Measurements from ENCODE around the gene TPH2. TPM values are rescaled to one million over a fixed set of nuclear protein-coding genes. Genes with fewer than 3 reads are reported as not detected.

TPH2 gene
- total and polyA plus RNA-seq, 2 of the 13 experiments (the other 11 are each of a cell fraction or from before 2014, with no cell fraction given) = not detected

GRCh38 chr12:72074956-72075355 is 136.3 kb downstream of the TPH2 start (continued):
- TF ChIP-seq KDM3A (CRISPR knock-in tag; IDR thresholded peaks at IDR 0.05; ENCODE audit: low read depth) (no peak), PHB2 (IDR thresholded peaks at IDR 0.05; ENCODE audit: partially characterized antibody) (no peak)

GRCh38 chr12:72075401-72075800 is 136.8 kb downstream of the TPH2 start:
- ATAC-seq (no peak), FAIRE-seq (no peak), DNase-seq (ENCODE audit: low spot score) (no peak)
- intact Hi-C loops (cut with micrococcal nuclease; ENCODE audit: unreplicated experiment) (no loop called here), in situ Hi-C loops (cut with HindIII; ENCODE audit: extremely low pct_ligation_motif_present, low pct_unique_long_range_greater_than_20kb) (no loop called here)
- Histone ChIP-seq H3K9me3 (ENCODE audit: low read length) (peaks cover 12% of the 10 kb centered on the region), H3K9ac (ENCODE audit: insufficient read depth, low read depth, low read length) (no peak overlapping the region), H3K27ac (ENCODE audit: extremely low read length, insufficient read depth, low read length) (no peak overlapping the region), H4K20me1 (ENCODE audit: insufficient read depth, low read length) (no peaks in the 10 kb centered on the region), H3K4me3 (replicated peaks in 1 of 3; ENCODE audit: insufficient read depth in 1 of 3, low read depth in 2 of 3, low read length in 3 of 3) (no peak overlapping the region), H3K27me3 (ENCODE audit: control insufficient read depth in 1 of 2, insufficient read depth in 2 of 2, low read length in 2 of 2) (no peaks in the 10 kb centered on the region), H3K79me2 (ENCODE audit: insufficient read depth, low read length) (no peaks in the 10 kb centered on the region), H3K4me2 (ENCODE audit: low read depth, low read length) (no peak overlapping the region), H3K4me1 (ENCODE audit: insufficient read depth, low read length) (no peaks in the 10 kb centered on the region), H3K36me3 (replicated peaks in 1 of 2; ENCODE audit: control insufficient read depth in 1 of 2, insufficient read depth in 2 of 2, low read length in 2 of 2) (no peaks in the 10 kb centered on the region), H2AFZ (ENCODE audit: low read length) (no peak overlapping the region)
- ChIA-PET CTCF (ENCODE audit: low intra/inter-chr PET ratio, low total read pairs) (no interaction called here), POLR2A (no interaction called here)
- 11% methylated on average over 3 of the region's 3 CpGs for WGBS (ENCODE audit: low lambda C conversion rate)
- no TSS peak for BruUV-seq (replicated peaks)
- TF ChIP-seq MLLT10 (CRISPR knock-in tag; IDR thresholded peaks at IDR 0.05) (no peak), PCBP2 (optimal IDR thresholded peaks at IDR 0.05; ENCODE audit: low read depth, low read length, poor library complexity, severe bottlenecking) (no peak), ZNF362 (CRISPR knock-in tag; IDR thresholded peaks at IDR 0.05; ENCODE audit: borderline replicate concordance) (no peak), SYNCRIP (IDR thresholded peaks at IDR 0.05; ENCODE audit: insufficient read depth, low read depth, low read length) (no peak), GATAD2A (CRISPR knock-in tag; IDR thresholded peaks at IDR 0.05) (no peak), ZNF781 (CRISPR knock-in tag; IDR thresholded peaks at IDR 0.05; ENCODE audit: borderline replicate concordance, not compliant biosample characterization) (no peak), BORCS8-MEF2B (CRISPR knock-in tag; IDR thresholded peaks at IDR 0.05) (no peak), ZNF784 (CRISPR knock-in tag; IDR thresholded peaks at IDR 0.05; ENCODE audit: borderline replicate concordance) (no peak), MEIS1 (CRISPR knock-in tag; IDR thresholded peaks at IDR 0.05; ENCODE audit: borderline replicate concordance) (no peak), SSRP1 (CRISPR knock-in tag; IDR thresholded peaks at IDR 0.05) (no peak), PATZ1 (CRISPR knock-in tag; IDR thresholded peaks at IDR 0.05) (no peak), SP2 (CRISPR knock-in tag; IDR thresholded peaks at IDR 0.05) (no peak), ZFP91 (CRISPR knock-in tag; IDR thresholded peaks at IDR 0.05; ENCODE audit: borderline replicate concordance) (no peak), ZNF224 (CRISPR knock-in tag; IDR thresholded peaks at IDR 0.05) (no peak), GZF1 (CRISPR knock-in tag; IDR thresholded peaks at IDR 0.05) (no peak), ZBTB25 (CRISPR knock-in tag; IDR thresholded peaks at IDR 0.05) (no peak), NKX3-1 (CRISPR knock-in tag; IDR thresholded peaks at IDR 0.05) (no peak)

Measured in HepG2 (cell line).